Endothelial cell (in vitro differentiated cells): ENCODE measurements around the gene TUFT1. TPM values are rescaled to one million over a fixed set of nuclear protein-coding genes. Genes with fewer than 3 reads are reported as not detected.

Experiments used
- DNase-seq: peaks from one replicate; pipeline ENCODE4 v3.0.0; 2021; ENCODE audit warnings: low spot score
- H3K27ac Mint-ChIP-seq: one replicate; pipeline ENCODE4 v1.8.0; 2021; ENCODE audit warnings: mixed read lengths, inconsistent platforms; ENCODE audit not compliant: unreplicated experiment
- H3K27me3 Mint-ChIP-seq: one replicate; pipeline ENCODE4 v1.8.0; 2021; ENCODE audit warnings: mild to moderate bottlenecking, moderate library complexity, mixed read lengths, inconsistent platforms; ENCODE audit not compliant: unreplicated experiment
- H3K36me3 Mint-ChIP-seq: one replicate; pipeline ENCODE4 v1.8.0; 2021; ENCODE audit warnings: mild to moderate bottlenecking, low read depth, mixed read lengths, inconsistent platforms; ENCODE audit not compliant: unreplicated experiment
- H3K4me1 Mint-ChIP-seq: one replicate; pipeline ENCODE4 v1.8.0; 2021; ENCODE audit warnings: mild to moderate bottlenecking, mixed read lengths, inconsistent platforms; ENCODE audit not compliant: unreplicated experiment
- H3K4me3 Mint-ChIP-seq: one replicate; pipeline ENCODE4 v1.8.0; 2021; ENCODE audit warnings: mild to moderate bottlenecking, mixed read lengths, inconsistent platforms; ENCODE audit not compliant: unreplicated experiment
- H3K9me3 Mint-ChIP-seq: one replicate; pipeline ENCODE4 v1.8.0; 2021; ENCODE audit warnings: mixed read lengths, inconsistent platforms; ENCODE audit not compliant: unreplicated experiment
- total RNA-seq: library from RNA; stranded (reverse); fragmentation: NEBNext Ultra II Directional; extraction: Animal tissue kit (Norgen Biotek cat#: 25700); gene quantifications from one replicate; pipeline ENCODE4 v1.2.1, GENCODE V29; 2021; ENCODE audit not compliant: unreplicated experiment
- TF ChIP-seq, protein P1 (sequence below): fragments of 200-600 bp; sonication (generic); IDR thresholded peaks from one replicate; pipeline ENCODE4 v1.5.0; 2021; ENCODE audit warnings: antibody characterized with exemption; ENCODE audit not compliant: unreplicated experiment

TUFT1 gene
- total RNA-seq, 1 donor from 2014 or later: 11.2 TPM

GRCh38 chr1:151579436-151580225, 39.5 kb downstream of the TUFT1 start:
- H3K9me3 Mint-ChIP-seq: no peaks in the 10 kb centered on the region
- peaks cover 34% of the 10 kb centered on the region for H3K36me3 Mint-ChIP-seq
- TF ChIP-seq, protein P1, sequence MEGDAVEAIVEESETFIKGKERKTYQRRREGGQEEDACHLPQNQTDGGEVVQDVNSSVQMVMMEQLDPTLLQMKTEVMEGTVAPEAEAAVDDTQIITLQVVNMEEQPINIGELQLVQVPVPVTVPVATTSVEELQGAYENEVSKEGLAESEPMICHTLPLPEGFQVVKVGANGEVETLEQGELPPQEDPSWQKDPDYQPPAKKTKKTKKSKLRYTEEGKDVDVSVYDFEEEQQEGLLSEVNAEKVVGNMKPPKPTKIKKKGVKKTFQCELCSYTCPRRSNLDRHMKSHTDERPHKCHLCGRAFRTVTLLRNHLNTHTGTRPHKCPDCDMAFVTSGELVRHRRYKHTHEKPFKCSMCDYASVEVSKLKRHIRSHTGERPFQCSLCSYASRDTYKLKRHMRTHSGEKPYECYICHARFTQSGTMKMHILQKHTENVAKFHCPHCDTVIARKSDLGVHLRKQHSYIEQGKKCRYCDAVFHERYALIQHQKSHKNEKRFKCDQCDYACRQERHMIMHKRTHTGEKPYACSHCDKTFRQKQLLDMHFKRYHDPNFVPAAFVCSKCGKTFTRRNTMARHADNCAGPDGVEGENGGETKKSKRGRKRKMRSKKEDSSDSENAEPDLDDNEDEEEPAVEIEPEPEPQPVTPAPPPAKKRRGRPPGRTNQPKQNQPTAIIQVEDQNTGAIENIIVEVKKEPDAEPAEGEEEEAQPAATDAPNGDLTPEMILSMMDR: no peak
- H3K4me1 Mint-ChIP-seq: no peaks in the 10 kb centered on the region
- no peak for DNase-seq
- H3K27me3 Mint-ChIP-seq: no peaks in the 10 kb centered on the region
- no peak overlapping the region for H3K27ac Mint-ChIP-seq
- peak overlapping the region; percentile 45 for H3K4me3 Mint-ChIP-seq

DNA sequence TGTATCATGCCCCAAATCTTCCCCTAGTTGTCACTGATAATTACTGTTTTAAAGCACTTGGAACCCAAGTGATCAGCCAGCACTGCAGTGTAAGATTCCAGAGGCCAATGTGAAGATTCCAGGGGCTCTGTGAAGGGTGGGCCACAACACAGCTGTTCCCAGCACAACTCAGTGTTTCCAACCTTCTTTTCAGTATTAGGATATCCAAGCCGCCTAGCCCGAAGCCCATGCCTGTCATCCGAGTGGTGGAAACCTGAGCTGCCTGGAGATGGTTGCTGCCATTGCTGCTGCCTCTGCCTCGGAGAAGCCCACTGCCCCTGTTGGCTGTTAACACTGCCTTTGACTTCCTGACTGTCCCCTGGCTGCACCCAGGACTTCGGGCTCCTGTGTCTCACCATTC, 41.3 kb downstream of the TUFT1 start:
- H3K36me3 Mint-ChIP-seq: peaks cover 32% of the 10 kb centered on the region
- H3K4me1 Mint-ChIP-seq: no peaks in the 10 kb centered on the region
- no peak overlapping the region for H3K27ac Mint-ChIP-seq
- H3K27me3 Mint-ChIP-seq: no peaks in the 10 kb centered on the region
- no peaks in the 10 kb centered on the region for H3K9me3 Mint-ChIP-seq
- no peak for DNase-seq
- no peak overlapping the region for H3K4me3 Mint-ChIP-seq
- TF ChIP-seq, protein P1: no peak

DNA sequence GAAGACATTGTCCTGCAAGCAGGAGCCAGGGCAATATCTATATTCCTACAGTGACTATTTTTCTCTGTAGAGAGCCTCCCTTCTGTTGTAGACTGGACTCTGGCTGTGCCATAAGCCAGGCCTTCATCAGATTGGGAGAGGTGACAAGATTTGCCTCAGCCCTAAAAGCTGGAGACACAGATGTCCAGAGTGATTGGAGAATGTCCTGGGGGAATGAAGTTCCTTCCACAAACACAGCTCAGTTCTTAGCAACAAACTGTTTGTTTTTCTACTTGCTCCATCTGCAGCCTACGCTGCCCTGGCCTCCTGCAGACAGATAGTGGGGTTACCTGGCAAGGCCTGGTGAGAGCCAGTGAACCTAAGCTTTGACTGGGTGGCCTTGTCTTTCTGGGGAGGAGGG, 41.8 kb downstream of the TUFT1 start:
- H3K36me3 Mint-ChIP-seq: peaks cover 32% of the 10 kb centered on the region
- TF ChIP-seq, protein P1: no peak
- H3K27me3 Mint-ChIP-seq: no peaks in the 10 kb centered on the region
- no peak overlapping the region for H3K4me3 Mint-ChIP-seq
- no peak for DNase-seq
- H3K4me1 Mint-ChIP-seq: no peaks in the 10 kb centered on the region
- no peaks in the 10 kb centered on the region for H3K9me3 Mint-ChIP-seq
- H3K27ac Mint-ChIP-seq: no peak overlapping the region

DNA sequence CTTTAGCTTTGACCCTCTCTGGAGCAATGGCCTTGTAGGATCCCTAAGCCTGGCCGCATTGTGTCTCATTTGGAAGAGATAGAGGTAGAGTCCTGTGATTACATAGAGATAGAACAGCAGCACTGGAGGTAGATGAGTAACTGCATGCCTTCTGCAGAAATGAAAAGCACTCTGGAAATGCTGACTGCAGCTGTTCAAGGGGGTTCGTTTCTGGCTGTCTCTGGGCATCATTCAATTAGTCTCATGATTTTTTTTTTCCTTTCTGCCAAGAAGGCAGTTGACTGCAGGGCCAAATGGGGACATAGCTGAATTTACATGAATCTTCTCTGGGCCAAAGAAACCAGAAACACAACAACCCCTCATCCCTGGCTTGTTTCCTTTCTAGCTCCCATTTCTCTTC, 43.7 kb downstream of the TUFT1 start:
- H3K27ac Mint-ChIP-seq: no peak overlapping the region
- H3K4me1 Mint-ChIP-seq: no peaks in the 10 kb centered on the region
- peaks cover 25% of the 10 kb centered on the region for H3K36me3 Mint-ChIP-seq
- H3K4me3 Mint-ChIP-seq: no peak overlapping the region
- H3K9me3 Mint-ChIP-seq: no peaks in the 10 kb centered on the region
- TF ChIP-seq, protein P1: no peak
- no peaks in the 10 kb centered on the region for H3K27me3 Mint-ChIP-seq
- no peak for DNase-seq

DNA sequence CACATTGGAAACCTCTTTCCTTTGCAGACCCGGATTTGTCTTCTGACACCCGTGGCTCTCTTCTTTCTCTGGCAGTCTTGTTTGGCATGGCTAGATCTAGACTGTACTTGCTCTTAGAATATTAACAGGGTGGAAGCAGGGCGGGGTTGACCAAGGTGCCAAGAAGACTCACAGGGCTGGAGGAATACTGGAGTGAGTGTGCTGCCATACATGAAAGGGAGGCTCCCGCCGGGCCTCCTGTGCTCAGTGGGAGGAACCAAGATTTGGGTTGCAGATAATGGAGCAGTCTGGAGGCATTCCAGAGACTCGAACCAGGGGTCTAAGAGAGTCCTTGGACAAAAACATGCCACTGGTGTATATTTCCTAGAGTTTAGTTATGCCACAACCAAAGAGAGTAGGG, 44.2 kb downstream of the TUFT1 start:
- Mint-ChIP-seq H3K4me3 (no peak overlapping the region), H3K4me1 (no peaks in the 10 kb centered on the region), H3K9me3 (no peaks in the 10 kb centered on the region), H3K27ac (no peak overlapping the region), H3K27me3 (no peaks in the 10 kb centered on the region), H3K36me3 (peaks cover 25% of the 10 kb centered on the region)
- TF ChIP-seq, protein P1: no peak
- DNase-seq: no peak
